Midbrain (tissue), 1 donor: ENCODE measurements around the gene CYP11A1.
A peak's percentile ranks its signal among the peaks of the same experiment; 100 is the strongest.
"Not testable (repeated sequence)": the region's sequence is repeated elsewhere in the genome, so short reads cannot be mapped to it uniquely, and the experiment has no call there.

ENCODE experiments used
- DNase-seq: peaks from one replicate; lab custom pipeline; 2025; lab: John Stamatoyannopoulos, UW

The CYP11A1 gene

GRCh38 chr15:74400915-74401757 lies 33.7 kb upstream of the CYP11A1 start:
- no peak for DNase-seq

DNA sequence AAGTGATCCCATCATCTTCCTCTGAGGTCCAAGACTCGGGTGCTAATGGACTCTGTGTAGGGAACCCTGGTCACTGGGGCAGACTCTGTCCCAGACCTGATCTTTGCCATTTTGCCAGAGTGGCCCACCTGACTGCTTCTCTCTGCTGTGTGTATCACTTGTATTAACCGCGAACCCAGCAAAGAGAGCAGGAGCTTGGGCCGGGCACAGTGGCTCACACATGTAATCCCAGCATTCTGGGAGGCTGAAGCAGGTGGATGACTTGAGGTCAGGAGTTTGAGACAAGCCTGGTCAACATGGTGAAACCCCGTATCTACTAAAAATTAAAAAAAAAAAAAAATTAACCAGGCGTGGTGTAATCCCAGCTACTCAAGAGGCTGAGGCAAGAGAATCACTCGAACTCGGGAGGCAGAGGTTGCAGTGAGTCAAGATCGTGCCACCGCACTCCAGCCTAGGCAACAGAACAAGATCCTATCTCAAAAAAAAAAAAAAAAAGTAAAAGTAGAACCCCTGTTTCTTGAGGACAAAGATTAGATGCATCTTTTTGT lies 32.9 kb upstream of the CYP11A1 start:
- no peak for DNase-seq

DNA sequence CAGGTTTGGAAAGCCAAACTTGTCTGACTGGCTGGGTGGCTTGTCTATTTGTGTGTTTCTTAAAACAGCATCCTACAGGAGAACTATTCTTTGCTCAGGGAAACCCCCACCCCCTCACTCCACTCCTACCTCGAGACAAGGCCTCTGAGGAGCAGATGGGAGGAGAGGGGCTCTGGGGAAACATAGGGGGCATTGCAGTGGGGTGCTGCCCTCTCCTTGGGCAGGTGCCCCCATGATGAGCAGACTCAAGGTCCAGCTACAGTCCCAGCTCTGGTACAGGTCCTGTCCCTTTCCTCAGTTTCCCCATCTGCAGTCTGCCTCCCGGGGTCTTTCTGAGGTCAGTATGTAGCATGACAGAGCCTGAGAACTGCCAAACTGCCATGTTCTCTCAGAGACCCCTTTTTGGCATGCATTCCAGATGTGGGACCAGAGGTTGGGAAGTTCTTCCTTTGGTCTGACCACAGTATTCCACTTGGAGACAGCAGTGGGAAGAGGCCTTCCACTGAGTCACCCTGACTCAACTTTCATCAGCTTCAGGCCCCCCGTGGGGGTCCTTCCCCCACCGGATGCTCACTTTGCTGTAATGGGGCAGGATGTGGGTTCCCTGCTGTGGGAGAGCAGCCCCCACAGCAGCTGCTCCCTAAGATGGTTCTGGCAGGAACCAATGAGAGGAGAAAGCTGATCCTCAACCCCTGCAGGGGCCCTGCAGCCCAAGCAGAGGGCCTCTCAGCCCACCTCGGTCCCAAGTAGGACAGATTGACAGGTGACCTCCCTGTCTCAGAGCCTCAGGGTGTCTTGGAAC lies 32.3 kb upstream of the CYP11A1 start:
- no peak for DNase-seq

- DNase-seq = no peak
These were observed 31.7 kb upstream of the CYP11A1 start for GRCh38 chr15:74399100-74399499.

GRCh38 chr15:74398183-74398582 lies 30.7 kb upstream of the CYP11A1 start:
- DNase-seq = no peak

GRCh38 chr15:74397239-74398068 lies 30.0 kb upstream of the CYP11A1 start:
- DNase-seq = no peak

DNA sequence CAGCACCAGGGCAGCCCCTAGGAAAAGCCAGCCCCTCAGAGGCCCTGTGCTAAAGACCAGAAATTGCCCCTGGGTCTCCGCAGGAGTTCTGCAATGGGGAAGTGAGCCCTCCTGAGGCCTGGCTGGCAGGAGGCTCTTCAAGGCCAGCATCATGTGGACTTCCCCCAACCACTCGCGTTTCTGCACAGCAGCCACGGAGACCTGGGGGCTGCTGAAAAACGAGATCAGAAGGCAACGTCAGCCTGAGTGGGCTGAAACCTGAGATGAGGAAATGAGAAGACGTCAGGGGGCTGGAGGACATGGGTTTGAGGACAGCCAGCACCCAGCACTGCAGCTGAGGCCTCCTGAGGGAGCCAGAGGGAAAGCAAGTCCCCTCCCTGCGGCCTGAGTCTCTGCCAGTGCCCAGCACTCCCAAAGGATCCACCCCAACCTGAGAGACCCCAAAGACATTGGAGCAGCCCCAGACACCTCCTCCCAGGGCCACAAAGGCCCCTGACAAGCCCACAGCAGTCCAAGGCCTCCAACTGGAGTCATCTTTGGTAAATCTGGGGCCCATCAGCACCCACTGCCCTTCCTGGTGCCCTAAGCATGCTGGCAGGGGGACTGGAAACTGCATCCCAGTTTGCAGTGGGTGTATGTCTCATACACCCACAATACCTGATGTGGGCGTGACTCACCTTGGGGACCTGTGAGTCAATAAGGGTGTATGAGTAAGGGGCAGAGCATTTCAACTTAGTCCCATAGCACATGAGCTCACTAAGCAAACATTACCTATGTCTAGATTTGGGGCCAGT lies 29.2 kb upstream of the CYP11A1 start:
- peak; percentile 9 for DNase-seq

GRCh38 chr15:74396146-74396438 lies 28.6 kb upstream of the CYP11A1 start:
- no peak for DNase-seq

DNA sequence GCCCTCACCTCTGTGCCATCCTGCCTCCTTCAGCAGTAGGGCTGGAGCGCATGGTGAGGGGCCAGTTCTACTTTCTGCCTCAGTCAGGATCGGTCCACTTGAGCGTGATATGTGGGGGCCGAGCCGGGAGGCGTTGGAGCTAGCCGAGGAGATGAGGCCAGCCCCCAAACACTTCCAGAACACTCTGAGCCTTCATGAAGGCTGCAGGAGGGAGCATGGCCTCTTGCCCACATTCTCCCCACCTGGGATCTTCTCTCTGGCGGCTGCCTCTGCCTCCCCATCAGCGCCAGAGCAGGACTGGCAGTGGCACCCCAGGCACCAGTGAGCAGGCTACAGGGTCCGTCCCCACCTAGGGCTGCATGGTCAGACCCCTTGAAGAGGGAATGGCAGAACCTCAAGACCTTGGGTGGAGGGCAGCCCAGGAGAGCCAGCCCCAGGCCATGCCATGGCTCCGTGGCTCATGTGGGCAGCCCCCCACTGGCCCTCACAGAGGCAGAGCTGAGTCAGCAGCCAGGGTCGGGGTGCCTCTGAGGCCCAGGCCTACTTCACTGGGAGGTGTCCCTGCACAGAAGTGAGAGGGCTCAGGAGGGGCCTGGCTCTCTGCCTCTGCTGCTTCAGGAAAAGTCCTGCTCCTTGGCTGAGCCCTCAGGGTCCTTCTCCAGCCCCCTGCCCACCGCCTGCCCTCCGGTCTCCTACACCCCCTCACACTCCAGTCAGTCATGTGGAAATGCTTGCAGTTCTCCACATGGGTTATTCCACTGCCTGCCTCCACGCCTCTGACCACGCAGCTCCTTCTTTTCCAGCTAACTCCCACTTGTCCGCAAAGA lies 28.1 kb upstream of the CYP11A1 start:
- DNase-seq = no peak

DNA sequence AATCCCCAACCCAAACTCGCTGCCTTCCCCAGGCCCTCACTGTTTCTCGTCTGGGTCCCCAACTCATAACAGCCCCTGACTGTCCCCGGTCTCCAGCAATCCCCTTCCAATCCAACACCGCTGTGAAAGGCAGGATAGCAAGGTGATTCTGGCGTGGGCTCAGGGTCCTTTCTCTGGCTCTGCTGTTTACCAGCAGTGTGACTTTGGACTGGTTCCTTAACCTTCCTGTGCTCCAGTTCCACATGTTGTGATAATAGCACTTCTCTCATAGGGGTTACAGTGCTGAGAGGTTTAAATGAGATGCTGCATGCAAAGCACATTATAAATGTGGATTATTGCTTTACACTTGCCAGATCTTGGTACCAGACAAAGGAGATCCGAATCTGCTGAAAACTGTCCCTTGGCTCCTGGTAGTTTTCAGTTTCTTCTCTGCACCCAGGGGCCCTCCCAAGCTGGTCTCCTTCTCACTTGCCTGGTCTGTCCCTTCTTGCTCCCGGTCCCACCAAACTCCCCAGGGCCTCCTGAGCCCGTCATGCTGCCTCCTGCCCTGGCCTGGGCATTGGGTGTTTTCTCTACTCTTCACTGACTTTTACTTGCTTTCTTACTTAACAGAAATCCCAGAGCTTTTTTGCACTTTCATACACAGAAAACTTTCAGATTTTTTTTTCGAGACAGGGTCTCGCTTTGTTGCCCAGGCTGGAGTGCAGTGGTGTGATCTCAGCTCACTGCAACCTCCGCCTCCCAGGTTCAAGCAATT lies 26.8 kb upstream of the CYP11A1 start:
- no peak for DNase-seq

- DNase-seq = no peak
These were observed 26.0 kb upstream of the CYP11A1 start for GRCh38 chr15:74393423-74393822.

GRCh38 chr15:74392902-74393301 lies 25.5 kb upstream of the CYP11A1 start:
- no peak for DNase-seq

- peak; percentile 9 for DNase-seq
These were observed 25.0 kb upstream of the CYP11A1 start for GRCh38 chr15:74392451-74392830.

- DNase-seq = no peak
These were observed 24.4 kb upstream of the CYP11A1 start for GRCh38 chr15:74391582-74392450.

- DNase-seq = no peak
These were observed 23.3 kb upstream of the CYP11A1 start for GRCh38 chr15:74390647-74391288.

GRCh38 chr15:74390049-74390646 lies 22.7 kb upstream of the CYP11A1 start:
- DNase-seq = not testable (repeated sequence)

DNA sequence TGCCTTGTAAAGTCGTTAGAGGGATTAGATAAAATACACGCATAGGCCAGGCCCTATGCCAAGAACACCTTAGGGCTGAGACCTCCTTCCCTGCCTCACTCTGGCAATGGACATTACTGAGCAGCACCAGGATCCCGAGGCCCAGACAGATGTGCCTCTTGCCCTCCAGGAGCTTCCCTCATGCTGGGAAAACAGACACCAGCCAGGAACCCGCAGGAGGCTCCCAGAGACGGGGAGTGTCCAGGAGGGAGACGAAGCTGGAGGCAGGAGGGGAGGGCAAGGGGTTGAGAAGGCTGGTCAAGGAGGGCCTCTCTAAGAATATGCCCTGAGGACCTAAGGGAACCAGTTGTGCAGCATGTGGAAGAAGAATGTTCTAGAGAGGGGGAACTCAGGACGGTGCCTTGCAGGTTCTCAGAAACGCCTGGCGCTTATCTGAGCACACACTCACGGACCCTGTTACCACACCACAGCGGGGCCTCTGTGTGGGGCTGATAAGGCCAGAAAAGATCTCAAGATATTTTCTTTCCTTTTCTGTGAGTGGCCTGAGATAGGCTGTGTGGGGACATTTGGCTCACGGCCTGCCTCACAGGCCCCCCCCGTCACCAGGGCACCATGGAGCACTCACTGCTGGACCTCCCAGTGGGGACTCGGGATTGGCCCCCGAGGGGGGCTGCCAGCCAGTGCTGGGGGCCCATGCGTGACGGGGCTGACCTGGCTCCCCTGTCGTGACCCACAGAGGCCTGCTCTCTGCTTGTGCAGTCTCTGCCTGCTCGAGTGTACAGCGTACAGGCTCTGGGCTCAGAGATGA lies 22.0 kb upstream of the CYP11A1 start:
- DNase-seq = no peak
